VCaP (cell line): ENCODE data around the gene HELB.

Source experiments
- H3K27ac ChIP-seq: fragments of 450-650 bp; 2 replicates; pipeline ENCODE4 v1.5.1; 2017
- CTCF ChIP-seq: fragments of 450-650 bp; conservative IDR thresholded peaks from 2 replicates; pipeline ENCODE4 v1.5.1; 2017; ENCODE audit warnings: mild to moderate bottlenecking, moderate library complexity

The HELB gene

GRCh38 chr12:66337381-66338010 is 35.2 kb downstream of the HELB start:
- H3K27ac ChIP-seq, result no peak overlapping the region
- no peak for TF ChIP-seq CTCF

GRCh38 chr12:66340131-66340530 is 37.8 kb downstream of the HELB start:
- TF ChIP-seq CTCF, result no peak
- no peak overlapping the region for H3K27ac ChIP-seq

GRCh38 chr12:66341126-66341525 is 38.8 kb downstream of the HELB start:
- no peak for TF ChIP-seq CTCF
- no peak overlapping the region for H3K27ac ChIP-seq

GRCh38 chr12:66345212-66345611 is 42.9 kb downstream of the HELB start:
- H3K27ac ChIP-seq, result no peak overlapping the region
- TF ChIP-seq CTCF, result no peak

GRCh38 chr12:66345956-66346355 is 43.7 kb downstream of the HELB start:
- no peak for TF ChIP-seq CTCF
- H3K27ac ChIP-seq, result no peak overlapping the region

- no peak for TF ChIP-seq CTCF
- no peak overlapping the region for H3K27ac ChIP-seq
Observed at GRCh38 chr12:66351301-66351700, 49.0 kb downstream of the HELB start.

GRCh38 chr12:66352197-66352596 is 49.9 kb downstream of the HELB start:
- peak; percentile 84 for TF ChIP-seq CTCF
- H3K27ac ChIP-seq, result no peak overlapping the region
